Measurements from ENCODE around the gene CPED1.

Gene CPED1

GRCh38 chr7:120988591-120989256, at the start of gene CPED1:
CPED1 (plus strand) TSS chr7:120988711; CDS start chr7:120989622, 911 bp downstream.
- peak; percentile 76 for DNase-seq (ENCODE audit: low spot score)

GRCh38 chr7:120939345-120939744, 49.2 kb upstream of the CPED1 start:
- no peak for DNase-seq (ENCODE audit: low spot score)

- no peak for DNase-seq (ENCODE audit: low spot score)
Measured at GRCh38 chr7:120941064-120941463, 47.4 kb upstream of the CPED1 start.

GRCh38 chr7:120941856-120942255, 46.7 kb upstream of the CPED1 start:
- DNase-seq (ENCODE audit: low spot score): no peak

GRCh38 chr7:120942861-120943260, 45.6 kb upstream of the CPED1 start:
- no peak for DNase-seq (ENCODE audit: low spot score)

- DNase-seq (ENCODE audit: low spot score): no peak
Measured at GRCh38 chr7:120944826-120945562, 43.5 kb upstream of the CPED1 start.

GRCh38 chr7:120947980-120948379, 40.5 kb upstream of the CPED1 start:
- no peak for DNase-seq (ENCODE audit: low spot score)

- no peak for DNase-seq (ENCODE audit: low spot score)
Measured at GRCh38 chr7:120949393-120949911, 39.1 kb upstream of the CPED1 start.

- DNase-seq (ENCODE audit: low spot score): no peak
Measured at GRCh38 chr7:120949998-120950538, 38.4 kb upstream of the CPED1 start.

GRCh38 chr7:120950539-120951308, 37.8 kb upstream of the CPED1 start, which contains the start of gene ING3:
ING3 (plus strand) TSS chr7:120950777; CDS start chr7:120950897, 120 bp downstream.
- peak; percentile 89 for DNase-seq (ENCODE audit: low spot score)

- no peak for DNase-seq (ENCODE audit: low spot score)
Measured at GRCh38 chr7:120951309-120951699, 37.2 kb upstream of the CPED1 start.

GRCh38 chr7:120951826-120952225, 36.7 kb upstream of the CPED1 start:
- DNase-seq (ENCODE audit: low spot score): no peak

- DNase-seq (ENCODE audit: low spot score): no peak
Measured at GRCh38 chr7:120955577-120956149, 32.8 kb upstream of the CPED1 start.

- DNase-seq (ENCODE audit: low spot score): no peak
Measured at GRCh38 chr7:120959929-120960484, 28.5 kb upstream of the CPED1 start.

GRCh38 chr7:120960714-120961113, 27.8 kb upstream of the CPED1 start:
- DNase-seq (ENCODE audit: low spot score): no peak

- no peak for DNase-seq (ENCODE audit: low spot score)
Measured at GRCh38 chr7:120961638-120962173, 26.8 kb upstream of the CPED1 start.

GRCh38 chr7:120964088-120964487, 24.4 kb upstream of the CPED1 start:
- DNase-seq (ENCODE audit: low spot score): no peak

- no peak for DNase-seq (ENCODE audit: low spot score)
Measured at GRCh38 chr7:120966961-120967360, 21.6 kb upstream of the CPED1 start.

- DNase-seq (ENCODE audit: low spot score): no peak
Measured at GRCh38 chr7:120973849-120974248, 14.7 kb upstream of the CPED1 start.

GRCh38 chr7:120979765-120980499, 8.6 kb upstream of the CPED1 start:
- DNase-seq (ENCODE audit: low spot score): no peak

- no peak for DNase-seq (ENCODE audit: low spot score)
Measured at GRCh38 chr7:120981117-120981516, 7.4 kb upstream of the CPED1 start.

Data from iPS-NIHi11 (cell line).